GM23248 (cell line): ENCODE results near the gene IGFL3. TPM values are rescaled to one million over a fixed set of nuclear protein-coding genes. Genes with fewer than 3 reads are reported as not detected.
"Not testable (repeated sequence)": the region's sequence is repeated elsewhere in the genome, so short reads cannot be mapped to it uniquely, and the experiment has no call there.

Source experiments
- DNase-seq: peaks from one replicate; pipeline ENCODE4 v3.0.0-alpha.2; 2015
- H2AFZ ChIP-seq: fragments of 200-600 bp; sonication (generic); 2 replicates; pipeline ENCODE4 v1.6.1; 2016; ENCODE audit warnings: antibody characterized with exemption
- H3F3A ChIP-seq: fragments of 200-600 bp; sonication (generic); 2 replicates; pipeline ENCODE4 v1.6.1; 2016; ENCODE audit warnings: mild to moderate bottlenecking, antibody characterized with exemption, mixed run types; ENCODE audit not compliant: insufficient read depth
- H3K27ac ChIP-seq: fragments of 200-600 bp; sonication (generic); 2 replicates; pipeline ENCODE4 v1.5.1; 2016; ENCODE audit warnings: mild to moderate bottlenecking
- H3K27me3 ChIP-seq: fragments of 200-600 bp; sonication (generic); replicated peaks from 2 replicates; pipeline ENCODE4 v1.6.1; 2016; ENCODE audit warnings: mild to moderate bottlenecking; ENCODE audit not compliant: insufficient read depth
- H3K36me3 ChIP-seq: fragments of 200-600 bp; sonication (generic); 2 replicates; pipeline ENCODE4 v1.6.1; 2016; ENCODE audit warnings: low read depth, mild to moderate bottlenecking
- H3K4me1 ChIP-seq: fragments of 200-600 bp; sonication (generic); 2 replicates; pipeline ENCODE4 v1.6.1; 2016; ENCODE audit warnings: mild to moderate bottlenecking; ENCODE audit not compliant: insufficient read depth
- H3K4me2 ChIP-seq: fragments of 200-600 bp; sonication (generic); one replicate; pipeline ENCODE4 v1.6.1; 2016; ENCODE audit warnings: mild to moderate bottlenecking; ENCODE audit not compliant: unreplicated experiment
- H3K4me3 ChIP-seq: fragments of 200-600 bp; sonication (generic); 2 replicates; pipeline ENCODE4 v1.5.1; 2016; ENCODE audit warnings: mild to moderate bottlenecking
- H3K79me2 ChIP-seq: fragments of 200-600 bp; sonication (generic); 2 replicates; pipeline ENCODE4 v1.6.1; 2016; ENCODE audit warnings: mild to moderate bottlenecking; ENCODE audit not compliant: insufficient read depth
- H3K9ac ChIP-seq: fragments of 200-600 bp; sonication (generic); 2 replicates; pipeline ENCODE4 v1.6.1; 2016; ENCODE audit warnings: mild to moderate bottlenecking
- H3K9me2 ChIP-seq: fragments of 200-600 bp; sonication (generic); 2 replicates; pipeline ENCODE4 v1.6.1; 2016; ENCODE audit warnings: mixed run types, mild to moderate bottlenecking, moderate library complexity; ENCODE audit not compliant: insufficient read depth
- H3K9me3 ChIP-seq: fragments of 200-600 bp; sonication (generic); one replicate; pipeline ENCODE4 v1.6.1; 2017; ENCODE audit warnings: low read depth
- H4K20me1 ChIP-seq: fragments of 200-600 bp; sonication (generic); 2 replicates; pipeline ENCODE4 v1.6.0; 2016; ENCODE audit not compliant: insufficient read depth
- EZH2 ChIP-seq: fragments of 200-600 bp; sonication (generic); IDR thresholded peaks from 2 replicates; pipeline ENCODE4 v1.6.1; 2018; ENCODE audit warnings: antibody characterized with exemption, mild to moderate bottlenecking; ENCODE audit not compliant: insufficient read depth, poor library complexity, severe bottlenecking
- EZH2phosphoT487 ChIP-seq: fragments of 200-600 bp; sonication (generic); IDR thresholded peaks from 2 replicates; pipeline ENCODE4 v1.6.1; 2018; ENCODE audit warnings: antibody characterized with exemption, moderate library complexity, mild to moderate bottlenecking, low read depth; ENCODE audit not compliant: insufficient read depth
- WGBS, 2 experiments: methylation state at CpG; one replicate each; pipeline ENCODE4 v1.1.6; 2015 to 2017; ENCODE audit warnings: low lambda C conversion rate in 2 of 2, low coverage in 1 of 2; ENCODE audit errors: missing lambda C conversion rate in 2 of 2; 5-methylcytosine and 5-hydroxymethylcytosine counted together
- in situ Hi-C: fragments of 300-500 bp; cut with MboI; formaldehyde crosslinking; loops from 2 replicates; pipeline ENCODE4 v1.15.0; 2020
- polyA plus RNA-seq: library from polyadenylated mRNA; unstranded; fragments of >200 nt; fragmentation: Nextera tagmentation; extraction: Ambion mirVana; gene quantifications from 2 replicates; pipeline ENCODE4 v1.2.1, GENCODE V29; 2016
- total RNA-seq: library from RNA; depleted of rRNA; stranded (reverse); fragments of >200 nt; shearing (Covaris generic); gene quantifications from 2 replicates; pipeline ENCODE4 v1.2.3, GENCODE V29; 2014

The IGFL3 gene
- total and polyA plus RNA-seq, 2 experiments from 2014 or later, result not detected

DNA sequence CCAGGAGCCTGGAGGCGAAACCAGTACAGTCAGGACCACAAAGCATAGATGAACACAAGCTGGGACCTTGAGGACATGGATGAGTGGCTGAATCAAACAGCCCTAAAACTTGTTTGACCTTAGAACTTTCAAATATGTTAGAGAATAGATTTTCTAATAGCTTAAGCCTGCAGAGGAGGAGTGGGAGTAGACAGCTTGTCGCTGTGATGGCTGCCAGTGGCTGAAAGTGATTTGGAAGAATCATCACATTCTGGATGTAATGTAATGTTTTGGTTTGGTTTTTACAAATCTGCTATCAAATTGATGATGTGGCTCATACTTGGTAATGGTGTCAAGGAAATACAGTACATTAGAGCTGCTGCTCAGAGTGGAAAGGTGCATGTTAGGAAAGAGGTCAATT lies 12.0 kb downstream of the IGFL3 start:
- WGBS, 2 experiments, result 64 to 68% methylated on average over 2 of the region's 2 CpGs

DNA sequence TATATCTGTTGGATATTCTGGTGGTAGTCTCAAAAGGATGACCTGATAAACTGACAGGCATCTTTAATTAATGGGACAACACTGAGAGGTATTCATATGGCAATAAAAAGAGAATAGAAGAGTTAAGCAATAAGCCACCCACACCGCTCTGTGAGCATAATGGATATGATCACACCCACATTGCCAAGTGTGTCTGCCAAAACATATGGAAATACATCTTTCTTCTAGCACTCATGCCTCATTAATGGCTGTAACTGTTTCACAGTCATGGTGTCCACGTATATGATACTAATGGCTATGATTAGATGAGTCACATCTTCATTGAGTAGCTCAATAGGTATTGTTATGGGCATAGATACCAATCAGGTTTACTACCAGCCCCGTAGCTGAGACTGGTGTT lies 13.1 kb downstream of the IGFL3 start:
- Histone ChIP-seq H3K36me3 (no peaks in the 10 kb centered on the region), H3K9me3 (no peaks in the 10 kb centered on the region), H3K4me1 (peaks cover 36% of the 10 kb centered on the region), H3K4me2 (no peak overlapping the region), H3K27ac (no peak overlapping the region), H3K79me2 (no peaks in the 10 kb centered on the region), H3K4me3 (no peak overlapping the region), H3K9me2 (no peaks in the 10 kb centered on the region), H3F3A (peaks cover 6% of the 10 kb centered on the region), H3K27me3 (no peaks in the 10 kb centered on the region), H3K9ac (no peak overlapping the region), H4K20me1 (no peaks in the 10 kb centered on the region), H2AFZ (no peak overlapping the region)
- WGBS, 2 experiments, result 28 to 29% methylated on average over 3 of the region's 3 CpGs
- in situ Hi-C loops, result no loop called here
- no peak for DNase-seq
- TF ChIP-seq EZH2phosphoT487 (no peak), EZH2 (no peak)

More for the DNA sequence above, 12.0 kb downstream of the IGFL3 start:
- no peaks in the 10 kb centered on the region for H3K36me3 ChIP-seq
- H3K4me2 ChIP-seq, result no peak overlapping the region
- no peaks in the 10 kb centered on the region for H3K9me2 ChIP-seq
- H3K27ac ChIP-seq, result no peak overlapping the region
- no peak overlapping the region for H2AFZ ChIP-seq
- H3K4me3 ChIP-seq, result no peak overlapping the region
- no peaks in the 10 kb centered on the region for H3K79me2 ChIP-seq
- H3K9me3 ChIP-seq, result no peaks in the 10 kb centered on the region
- DNase-seq, result no peak
- H4K20me1 ChIP-seq, result no peaks in the 10 kb centered on the region
- H3K27me3 ChIP-seq, result no peaks in the 10 kb centered on the region
- H3K4me1 ChIP-seq, result peaks cover 33% of the 10 kb centered on the region
- H3K9ac ChIP-seq, result no peak overlapping the region
- in situ Hi-C loops, result no loop called here
- no peak for TF ChIP-seq EZH2phosphoT487
- no peak for TF ChIP-seq EZH2
- H3F3A ChIP-seq, result peaks cover 6% of the 10 kb centered on the region

DNA sequence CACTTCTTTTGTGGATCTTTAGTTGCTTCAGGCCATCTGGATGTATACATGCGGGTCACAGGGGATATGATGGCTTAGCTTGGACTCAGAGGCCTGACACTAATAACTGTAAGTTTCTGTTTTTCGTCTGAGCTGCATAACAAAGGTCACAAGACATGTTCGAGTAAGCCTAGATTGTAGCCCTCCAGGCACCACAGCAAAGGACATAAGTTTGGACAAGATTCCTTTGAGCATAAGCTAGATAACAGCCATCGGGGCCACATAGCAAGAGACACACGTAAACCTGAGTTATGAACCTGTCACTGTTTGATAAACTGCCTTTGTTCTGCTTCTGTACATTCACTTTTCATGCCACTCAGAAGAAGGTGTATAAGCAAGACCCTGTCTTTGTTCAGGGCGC lies 14.6 kb downstream of the IGFL3 start:
- no peaks in the 10 kb centered on the region for H3K36me3 ChIP-seq
- peaks cover 21% of the 10 kb centered on the region for H3K4me1 ChIP-seq
- 52 to 61% methylated on average over 6 of the region's 6 CpGs for WGBS, 2 experiments
- H2AFZ ChIP-seq, result no peak overlapping the region
- no peaks in the 10 kb centered on the region for H3K79me2 ChIP-seq
- no peaks in the 10 kb centered on the region for H4K20me1 ChIP-seq
- no peak overlapping the region for H3K27ac ChIP-seq
- no peaks in the 10 kb centered on the region for H3K9me2 ChIP-seq
- TF ChIP-seq EZH2, result no peak
- no peak for TF ChIP-seq EZH2phosphoT487
- H3K9me3 ChIP-seq, result no peaks in the 10 kb centered on the region
- H3K27me3 ChIP-seq, result peaks cover 7% of the 10 kb centered on the region; the same call in 1 of the 2 replicates
- peaks cover 2% of the 10 kb centered on the region for H3F3A ChIP-seq
- in situ Hi-C loops, result no loop called here
- no peak for DNase-seq
- no peak overlapping the region for H3K4me3 ChIP-seq
- H3K9ac ChIP-seq, result no peak overlapping the region
- no peak overlapping the region for H3K4me2 ChIP-seq

DNA sequence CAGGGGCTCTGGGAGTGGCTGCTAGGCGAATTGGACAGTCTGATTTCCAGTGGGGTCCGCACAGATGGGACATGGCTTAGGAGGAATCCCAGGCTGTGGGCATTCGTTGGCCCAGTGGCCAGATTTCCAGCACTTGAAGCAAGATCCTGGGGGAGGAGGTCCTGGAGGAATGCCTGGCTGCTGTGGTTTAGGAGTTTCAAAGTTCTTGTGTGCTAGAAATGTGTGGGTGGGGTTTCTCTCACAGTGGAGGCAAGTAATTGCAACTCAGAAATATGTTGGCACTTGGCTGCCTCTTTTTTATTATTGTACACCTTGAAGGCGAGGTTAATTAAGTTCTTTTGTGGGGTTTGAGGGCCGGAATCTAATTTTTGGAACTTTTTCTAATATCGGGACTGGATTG lies 17.1 kb downstream of the IGFL3 start:
- in situ Hi-C loops, result no loop called here
- no peak for TF ChIP-seq EZH2phosphoT487
- no peak for TF ChIP-seq EZH2
- H3K9me3 ChIP-seq, result no peaks in the 10 kb centered on the region
- no peaks in the 10 kb centered on the region for H3K36me3 ChIP-seq
- H3K4me3 ChIP-seq, result no peak overlapping the region
- WGBS, 2 experiments, result 38 to 40% methylated on average over 6 of the region's 6 CpGs
- DNase-seq, result peak; percentile 79
- no peaks in the 10 kb centered on the region for H3K79me2 ChIP-seq
- H3K27ac ChIP-seq, result no peak overlapping the region
- H3K9ac ChIP-seq, result no peak overlapping the region
- no peak overlapping the region for H2AFZ ChIP-seq
- H3K27me3 ChIP-seq, result peaks cover 22% of the 10 kb centered on the region; the same call in 1 of the 2 replicates
- H3F3A ChIP-seq, result no peaks in the 10 kb centered on the region
- peaks cover 17% of the 10 kb centered on the region for H3K4me1 ChIP-seq
- H3K4me2 ChIP-seq, result peak overlapping the region; percentile 14
- H3K9me2 ChIP-seq, result no peaks in the 10 kb centered on the region
- H4K20me1 ChIP-seq, result no peaks in the 10 kb centered on the region

DNA sequence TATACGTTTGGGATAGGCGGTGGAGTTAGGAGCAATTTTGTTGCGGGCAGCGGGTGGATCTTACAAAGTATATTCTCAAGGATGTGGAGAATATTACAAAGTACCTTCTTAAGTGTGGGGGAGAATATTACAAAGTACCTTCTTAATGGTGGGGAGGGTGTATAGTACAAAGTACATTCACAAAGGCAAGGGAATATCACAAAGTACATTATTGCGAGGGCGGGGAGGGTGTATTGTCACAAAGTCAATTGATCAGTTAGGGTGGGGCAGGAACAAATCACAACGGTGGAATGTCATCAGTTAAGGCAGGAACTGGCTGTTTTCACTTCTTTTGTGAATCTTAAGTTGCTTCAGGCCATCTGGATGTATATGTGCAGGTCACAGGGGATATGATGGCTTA lies 22.2 kb downstream of the IGFL3 start:
- peaks cover 50% of the 10 kb centered on the region for H3K27me3 ChIP-seq
- H3K36me3 ChIP-seq, DNase-seq, H3K9ac ChIP-seq, H2AFZ ChIP-seq, H3K79me2 ChIP-seq, H3K9me3 ChIP-seq, H3K4me3 ChIP-seq, H3K9me2 ChIP-seq, H3F3A ChIP-seq, H3K4me2 ChIP-seq, H4K20me1 ChIP-seq, H3K4me1 ChIP-seq, H3K27ac ChIP-seq, in situ Hi-C loops: not testable (repeated sequence)
- 74 to 77% methylated on average over 7 of the region's 7 CpGs for WGBS, 2 experiments
